Peyer's patch (tissue), 4 donors: Measurements from ENCODE around the gene GNG7.

ENCODE experiments used
- CTCF ChIP-seq, 6 experiments: fragments of 450-650 bp in 4 of 6; fragments of 200-600 bp in 2 of 6; sonication (generic) in 1 of 6; IDR thresholded peaks; one replicate each; pipeline ENCODE4 v1.5.1; 2017 to 2019; ENCODE audit warnings: antibody characterized with exemption in 6 of 6, mild to moderate bottlenecking in 3 of 6, moderate library complexity in 1 of 6
- POLR2A ChIP-seq, 2 donors: fragments of 450-650 bp; IDR thresholded peaks; one replicate each; pipeline ENCODE4 v1.5.1; 2017; ENCODE audit warnings: antibody characterized with exemption in 2 of 2, mild to moderate bottlenecking in 2 of 2, moderate library complexity in 2 of 2

- TF ChIP-seq CTCF (IDR thresholded peaks at IDR 0.05) (no peak), POLR2A (IDR thresholded peaks at IDR 0.05) (no peak)
Observed at GRCh38 chr19:2523630-2524311, 178.7 kb downstream of the GNG7 start.
